Gastroesophageal sphincter (tissue), 4 donors: ENCODE results near the gene STX4. TPM values are rescaled to one million over a fixed set of nuclear protein-coding genes. Genes with fewer than 3 reads are reported as not detected.

Source experiments
- ATAC-seq: fragments of 150-250 bp; one replicate; pipeline ENCODE4 v1.9.1; 2016; ENCODE audit warnings: mild to moderate bottlenecking, moderate library complexity
- H3K27ac ChIP-seq, 4 donors: fragments of 200-600 bp; sonication (generic) in 3 of 4; 1 replicate in 3 of 4; 2 replicates in 1 of 4; pipeline ENCODE4 v1.5.1; 2016 to 2019
- H3K27me3 ChIP-seq: fragments of 200-600 bp; sonication (generic); one replicate; pipeline ENCODE4 v1.5.1; 2019
- H3K36me3 ChIP-seq, 2 donors: fragments of 200-600 bp; sonication (generic); one replicate each; pipeline ENCODE4 v1.5.1; 2019; ENCODE audit warnings: control low read depth in 1 of 2
- H3K4me1 ChIP-seq, 3 donors: fragments of 200-600 bp; sonication (generic); 1 replicate in 2 of 3; 2 replicates in 1 of 3; pipeline ENCODE4 v1.5.1; 2016 to 2019; ENCODE audit warnings: control low read depth in 2 of 3
- H3K4me3 ChIP-seq, 2 donors: fragments of 200-600 bp; sonication (generic); one replicate each; pipeline ENCODE4 v1.5.1; 2019; ENCODE audit warnings: mild to moderate bottlenecking in 1 of 2, moderate library complexity in 1 of 2
- H3K9me3 ChIP-seq, 3 donors: fragments of 200-600 bp; sonication (generic); one replicate each; pipeline ENCODE4 v1.5.1; 2017 to 2019; ENCODE audit warnings: control low read depth in 2 of 3
- EP300 ChIP-seq: sonication (generic); formaldehyde crosslinking; IDR thresholded peaks from one replicate; pipeline ENCODE4 v1.6.1; 2017; ENCODE audit warnings: antibody characterized with exemption, mild to moderate bottlenecking
- POLR2A ChIP-seq, 2 donors: fragments of 450-650 bp; IDR thresholded peaks; one replicate each; pipeline ENCODE4 v1.6.1; 2017; ENCODE audit warnings: antibody characterized with exemption in 2 of 2, mild to moderate bottlenecking in 2 of 2, moderate library complexity in 1 of 2
- POLR2AphosphoS5 ChIP-seq: sonication (generic); formaldehyde crosslinking; IDR thresholded peaks from one replicate; pipeline ENCODE4 v1.6.1; 2017; ENCODE audit warnings: antibody characterized with exemption
- WGBS, 2 donors: methylation state at CpG; one replicate each; pipeline ENCODE4 v1.1.5; 2018; ENCODE audit warnings: low coverage in 1 of 2; 5-methylcytosine and 5-hydroxymethylcytosine counted together
- total RNA-seq, 4 donors: library from RNA; depleted of rRNA; stranded (reverse); fragments of >200 nt; gene quantifications; one replicate each; pipeline ENCODE4 v1.1.0, GENCODE V29; 2016
- TF ChIP-seq, protein P1 (sequence below), 4 experiments: fragments of 200-600 bp in 2 of 4; fragments of 450-650 bp in 2 of 4; sonication (generic) in 1 of 4; IDR thresholded peaks; one replicate each; pipeline ENCODE4 v1.5.1; 2017 to 2019; ENCODE audit warnings: antibody characterized with exemption in 4 of 4, mild to moderate bottlenecking in 2 of 4, moderate library complexity in 2 of 4

STX4 gene
- total RNA-seq, 4 donors from 2014 or later, result 32.2 to 40.6 (median 37.2) TPM

GRCh38 chr16:31063495-31063842 lies 30.1 kb downstream of the STX4 start:
- Histone ChIP-seq H3K4me3 (no peak overlapping the region), H3K27ac (peak overlapping the region in 1 of 4 donors; percentile 74), H3K4me1 (peaks cover 0 to 20% (median 8%) of the 10 kb centered on the region in 3 donors), H3K9me3 (no peaks in the 10 kb centered on the region), H3K36me3 (peaks cover 0 to 43% of the 10 kb centered on the region in 2 donors), H3K27me3 (no peaks in the 10 kb centered on the region)
- ATAC-seq, result no peak
- TF ChIP-seq POLR2A (IDR thresholded peaks at IDR 0.05), result no peak
- no peak for TF ChIP-seq EP300
- TF ChIP-seq POLR2AphosphoS5, result no peak
- TF ChIP-seq, protein P1, sequence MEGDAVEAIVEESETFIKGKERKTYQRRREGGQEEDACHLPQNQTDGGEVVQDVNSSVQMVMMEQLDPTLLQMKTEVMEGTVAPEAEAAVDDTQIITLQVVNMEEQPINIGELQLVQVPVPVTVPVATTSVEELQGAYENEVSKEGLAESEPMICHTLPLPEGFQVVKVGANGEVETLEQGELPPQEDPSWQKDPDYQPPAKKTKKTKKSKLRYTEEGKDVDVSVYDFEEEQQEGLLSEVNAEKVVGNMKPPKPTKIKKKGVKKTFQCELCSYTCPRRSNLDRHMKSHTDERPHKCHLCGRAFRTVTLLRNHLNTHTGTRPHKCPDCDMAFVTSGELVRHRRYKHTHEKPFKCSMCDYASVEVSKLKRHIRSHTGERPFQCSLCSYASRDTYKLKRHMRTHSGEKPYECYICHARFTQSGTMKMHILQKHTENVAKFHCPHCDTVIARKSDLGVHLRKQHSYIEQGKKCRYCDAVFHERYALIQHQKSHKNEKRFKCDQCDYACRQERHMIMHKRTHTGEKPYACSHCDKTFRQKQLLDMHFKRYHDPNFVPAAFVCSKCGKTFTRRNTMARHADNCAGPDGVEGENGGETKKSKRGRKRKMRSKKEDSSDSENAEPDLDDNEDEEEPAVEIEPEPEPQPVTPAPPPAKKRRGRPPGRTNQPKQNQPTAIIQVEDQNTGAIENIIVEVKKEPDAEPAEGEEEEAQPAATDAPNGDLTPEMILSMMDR (IDR thresholded peaks at IDR 0.05), result no peak
- 67% methylated on average over 1 of the region's 9 CpGs; no CpG with 5 or more reads in 1 of the 2 donors for WGBS, 2 donors

DNA sequence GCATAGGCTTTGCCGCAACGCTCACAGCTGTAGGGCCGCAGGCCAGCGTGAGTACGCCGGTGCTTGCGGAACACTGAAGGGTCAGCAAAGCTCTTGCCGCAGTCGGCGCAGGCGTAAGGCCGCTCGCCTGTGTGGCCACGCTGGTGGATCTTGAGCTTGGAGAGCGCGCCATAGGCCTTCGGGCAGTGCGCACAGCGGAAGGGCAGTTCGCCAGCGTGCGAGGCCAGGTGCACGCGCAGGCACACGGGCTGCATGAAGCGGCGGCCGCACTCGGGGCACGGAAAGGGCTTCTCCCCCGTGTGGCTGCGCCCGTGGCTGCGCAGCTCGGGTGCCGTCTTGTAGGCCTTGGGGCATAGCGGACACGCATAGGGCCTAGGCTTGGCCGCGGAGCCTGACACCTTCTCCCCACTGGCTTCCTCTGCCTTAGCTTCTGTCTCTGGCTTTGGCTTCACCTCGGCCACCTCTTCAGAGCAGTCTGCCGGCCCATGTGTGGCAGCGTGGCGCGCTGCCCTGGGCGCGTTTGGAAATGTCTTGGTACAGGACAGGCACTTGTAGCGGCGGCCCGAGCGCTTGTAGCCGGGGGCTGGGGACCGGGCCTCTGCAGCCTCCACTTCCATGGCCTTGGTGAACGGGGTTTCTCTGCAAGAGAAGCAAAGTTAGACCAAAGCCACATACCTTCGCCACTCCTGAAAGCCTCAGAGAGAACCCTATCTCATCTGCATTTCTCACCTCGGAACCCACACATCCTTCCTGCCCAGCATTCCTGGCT lies 30.7 kb downstream of the STX4 start:
- Histone ChIP-seq H3K36me3 (peaks cover 0 to 43% of the 10 kb centered on the region in 2 donors), H3K4me3 (no peak overlapping the region), H3K9me3 (no peaks in the 10 kb centered on the region), H3K4me1 (peaks cover 0 to 20% (median 8%) of the 10 kb centered on the region in 3 donors), H3K27me3 (no peaks in the 10 kb centered on the region), H3K27ac (peak overlapping the region in 3 of 4 donors; percentile 63 to 78 (median 74))
- WGBS, 2 donors, result 93 to 94% methylated on average over 8 to 11 of the region's 56 CpGs
- ATAC-seq, result no peak
- TF ChIP-seq POLR2AphosphoS5 (no peak), EP300 (no peak), POLR2A (IDR thresholded peaks at IDR 0.05) (no peak)
- TF ChIP-seq, protein P1 (IDR thresholded peaks at IDR 0.05), result no peak

- peaks cover 0 to 20% (median 8%) of the 10 kb centered on the region in 3 donors for H3K4me1 ChIP-seq
- peak overlapping the region in 3 of 4 donors; percentile 63 to 78 (median 74) for H3K27ac ChIP-seq
- TF ChIP-seq POLR2AphosphoS5 (no peak), POLR2A (IDR thresholded peaks at IDR 0.05) (no peak)
- ATAC-seq, result peak; percentile 91
- no peaks in the 10 kb centered on the region for H3K9me3 ChIP-seq
- no peak overlapping the region for H3K4me3 ChIP-seq
- peaks cover 0 to 43% of the 10 kb centered on the region in 2 donors for H3K36me3 ChIP-seq
- WGBS, 2 donors, result 20 to 47% methylated on average over 2 of the region's 4 CpGs
- no peaks in the 10 kb centered on the region for H3K27me3 ChIP-seq
These were observed 31.6 kb downstream of the STX4 start for GRCh38 chr16:31064882-31065461.

- Histone ChIP-seq H3K4me1 (peaks cover 3 to 34% (median 12%) of the 10 kb centered on the region in 3 donors), H3K36me3 (peaks cover 0 to 19% of the 10 kb centered on the region in 2 donors), H3K27me3 (no peaks in the 10 kb centered on the region), H3K9me3 (no peaks in the 10 kb centered on the region), H3K27ac (no peak overlapping the region), H3K4me3 (no peak overlapping the region)
- WGBS, 2 donors, result 83 to 95% methylated on average over 3 of the region's 3 CpGs
- ATAC-seq, result no peak
- no peak for TF ChIP-seq POLR2AphosphoS5
These were observed 34.0 kb downstream of the STX4 start for GRCh38 chr16:31067342-31067741.

- H3K27me3 ChIP-seq, result no peaks in the 10 kb centered on the region
- H3K4me3 ChIP-seq, result peak overlapping the region in 1 of 2 donors; percentile 89
- no peaks in the 10 kb centered on the region for H3K9me3 ChIP-seq
- WGBS, 2 donors, result 14 to 19% methylated on average over 4 of the region's 4 CpGs
- peak overlapping the region in 3 of 4 donors; percentile 96 to 98 (median 97) for H3K27ac ChIP-seq
- H3K36me3 ChIP-seq, result peaks cover 0 to 10% of the 10 kb centered on the region in 2 donors
- TF ChIP-seq, protein P1 (IDR thresholded peaks at IDR 0.05), result no peak
- no peak for TF ChIP-seq EP300
- no peak for TF ChIP-seq POLR2A (IDR thresholded peaks at IDR 0.05)
- TF ChIP-seq POLR2AphosphoS5, result no peak
- no peak for ATAC-seq
- peaks cover 5 to 39% (median 17%) of the 10 kb centered on the region in 3 donors for H3K4me1 ChIP-seq
These were observed 38.5 kb downstream of the STX4 start for GRCh38 chr16:31071861-31072260.
